Measurements from ENCODE around the gene ZNF79. TPM values are rescaled to one million over a fixed set of nuclear protein-coding genes. Genes with fewer than 3 reads are reported as not detected.

Gene ZNF79
- total RNA-seq, 1 experiment from 2014 or later, result 6.5 TPM

- H3K36me3 ChIP-seq (replicated peaks; ENCODE audit: control insufficient read depth, insufficient read depth, low read length), result peaks cover 4% of the 10 kb centered on the region
- no peaks in the 10 kb centered on the region for H3K27me3 ChIP-seq (ENCODE audit: control insufficient read depth, insufficient read depth, low read length)
- DNase-seq, result no peak
- H3K4me3 ChIP-seq (ENCODE audit: insufficient read depth, low read depth, low read length), result no peak overlapping the region
These were observed 4.2 kb downstream of the ZNF79 start for GRCh38 chr9:127428348-127428747.

GRCh38 chr9:127430415-127430814 is 6.2 kb downstream of the ZNF79 start:
- Histone ChIP-seq H3K27me3 (ENCODE audit: control insufficient read depth, insufficient read depth, low read length) (no peaks in the 10 kb centered on the region), H3K4me3 (ENCODE audit: insufficient read depth, low read depth, low read length) (no peak overlapping the region), H3K36me3 (replicated peaks; ENCODE audit: control insufficient read depth, insufficient read depth, low read length) (peaks cover 21% of the 10 kb centered on the region)
- DNase-seq, result no peak

DNA sequence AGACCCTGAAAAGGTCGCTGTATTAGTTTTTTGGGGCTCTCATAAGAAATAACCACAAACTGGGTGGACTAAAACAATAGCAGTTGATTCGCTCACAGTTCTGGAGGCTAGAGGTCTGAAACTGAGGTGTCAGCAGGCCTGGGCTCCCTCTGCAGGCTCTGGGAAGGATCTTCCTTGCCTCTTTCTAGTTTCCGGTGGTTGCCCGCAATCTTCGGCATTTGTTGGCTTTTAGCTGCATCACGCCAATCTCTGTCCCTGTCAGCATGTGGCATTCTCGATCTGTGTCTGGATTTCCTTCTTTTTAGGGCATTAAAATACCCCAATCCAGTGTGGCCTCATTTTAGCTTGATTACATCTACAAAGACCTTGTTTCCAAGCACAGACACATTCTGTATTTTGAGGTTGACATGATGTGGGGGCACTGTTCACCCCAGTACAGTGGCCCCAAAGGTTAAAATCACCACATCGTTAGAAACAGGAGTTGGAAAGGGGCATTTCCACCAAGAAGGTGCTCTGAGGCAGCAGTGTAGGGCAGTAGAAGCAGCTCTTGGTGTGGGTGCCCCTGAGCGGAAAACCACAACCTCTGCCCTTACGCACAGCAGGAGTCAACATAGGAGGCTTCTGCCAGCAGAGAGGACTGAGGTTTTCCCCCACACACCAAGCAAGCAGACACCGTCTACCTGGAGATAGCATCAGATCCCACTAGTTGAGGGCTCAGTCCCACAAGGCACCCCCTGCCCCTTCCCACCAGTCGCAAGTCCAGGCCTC is 13.5 kb downstream of the ZNF79 start:
- no peak for DNase-seq

DNA sequence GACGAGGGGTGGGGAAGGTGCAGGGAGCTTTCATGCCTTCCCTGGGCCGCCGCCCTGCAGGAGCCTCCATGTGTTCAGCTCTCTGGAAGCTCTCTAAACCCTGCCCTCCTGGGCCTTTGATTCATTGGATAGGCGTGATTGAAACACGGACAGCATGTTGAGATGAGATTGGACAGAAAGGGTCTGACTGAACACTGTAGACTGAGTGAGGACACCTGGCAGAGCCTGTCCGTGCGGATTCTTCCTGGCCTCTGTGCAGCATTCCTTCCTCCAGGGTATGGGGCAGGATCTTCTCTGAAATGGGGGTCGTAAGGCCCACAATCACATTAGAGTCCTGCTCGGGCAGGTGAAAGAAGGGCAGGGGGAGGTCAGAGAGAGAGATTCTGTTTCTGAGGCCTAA is 14.2 kb downstream of the ZNF79 start:
- Histone ChIP-seq H3K27me3 (ENCODE audit: control insufficient read depth, insufficient read depth, low read length) (no peaks in the 10 kb centered on the region), H3K36me3 (replicated peaks; ENCODE audit: control insufficient read depth, insufficient read depth, low read length) (peaks cover 55% of the 10 kb centered on the region), H3K4me3 (ENCODE audit: insufficient read depth, low read depth, low read length) (no peak overlapping the region)
- DNase-seq, result no peak

More for the DNA sequence above, 13.5 kb downstream of the ZNF79 start:
- H3K36me3 ChIP-seq (replicated peaks; ENCODE audit: control insufficient read depth, insufficient read depth, low read length), result peaks cover 56% of the 10 kb centered on the region
- no peaks in the 10 kb centered on the region for H3K27me3 ChIP-seq (ENCODE audit: control insufficient read depth, insufficient read depth, low read length)
- H3K4me3 ChIP-seq (ENCODE audit: insufficient read depth, low read depth, low read length), result no peak overlapping the region

- no peak overlapping the region for H3K4me3 ChIP-seq (ENCODE audit: insufficient read depth, low read depth, low read length)
- H3K36me3 ChIP-seq (replicated peaks; ENCODE audit: control insufficient read depth, insufficient read depth, low read length), result peaks cover 59% of the 10 kb centered on the region
- H3K27me3 ChIP-seq (ENCODE audit: control insufficient read depth, insufficient read depth, low read length), result no peaks in the 10 kb centered on the region
- no peak for DNase-seq
These were observed 20.2 kb downstream of the ZNF79 start for GRCh38 chr9:127444283-127444920.

- Histone ChIP-seq H3K36me3 (replicated peaks; ENCODE audit: control insufficient read depth, insufficient read depth, low read length) (peaks cover 64% of the 10 kb centered on the region), H3K4me3 (ENCODE audit: insufficient read depth, low read depth, low read length) (no peak overlapping the region), H3K27me3 (ENCODE audit: control insufficient read depth, insufficient read depth, low read length) (no peaks in the 10 kb centered on the region)
- DNase-seq, result no peak
These were observed 21.0 kb downstream of the ZNF79 start for GRCh38 chr9:127444921-127445850.

- Histone ChIP-seq H3K27me3 (ENCODE audit: control insufficient read depth, insufficient read depth, low read length) (no peaks in the 10 kb centered on the region), H3K4me3 (ENCODE audit: insufficient read depth, low read depth, low read length) (no peak overlapping the region), H3K36me3 (replicated peaks; ENCODE audit: control insufficient read depth, insufficient read depth, low read length) (peaks cover 60% of the 10 kb centered on the region)
- no peak for DNase-seq
These were observed 21.9 kb downstream of the ZNF79 start for GRCh38 chr9:127445851-127446712.

- DNase-seq, result no peak
- no peak overlapping the region for H3K4me3 ChIP-seq (ENCODE audit: insufficient read depth, low read depth, low read length)
- H3K36me3 ChIP-seq (replicated peaks; ENCODE audit: control insufficient read depth, insufficient read depth, low read length), result peaks cover 60% of the 10 kb centered on the region
- no peaks in the 10 kb centered on the region for H3K27me3 ChIP-seq (ENCODE audit: control insufficient read depth, insufficient read depth, low read length)
These were observed 22.7 kb downstream of the ZNF79 start for GRCh38 chr9:127446713-127447415.

DNA sequence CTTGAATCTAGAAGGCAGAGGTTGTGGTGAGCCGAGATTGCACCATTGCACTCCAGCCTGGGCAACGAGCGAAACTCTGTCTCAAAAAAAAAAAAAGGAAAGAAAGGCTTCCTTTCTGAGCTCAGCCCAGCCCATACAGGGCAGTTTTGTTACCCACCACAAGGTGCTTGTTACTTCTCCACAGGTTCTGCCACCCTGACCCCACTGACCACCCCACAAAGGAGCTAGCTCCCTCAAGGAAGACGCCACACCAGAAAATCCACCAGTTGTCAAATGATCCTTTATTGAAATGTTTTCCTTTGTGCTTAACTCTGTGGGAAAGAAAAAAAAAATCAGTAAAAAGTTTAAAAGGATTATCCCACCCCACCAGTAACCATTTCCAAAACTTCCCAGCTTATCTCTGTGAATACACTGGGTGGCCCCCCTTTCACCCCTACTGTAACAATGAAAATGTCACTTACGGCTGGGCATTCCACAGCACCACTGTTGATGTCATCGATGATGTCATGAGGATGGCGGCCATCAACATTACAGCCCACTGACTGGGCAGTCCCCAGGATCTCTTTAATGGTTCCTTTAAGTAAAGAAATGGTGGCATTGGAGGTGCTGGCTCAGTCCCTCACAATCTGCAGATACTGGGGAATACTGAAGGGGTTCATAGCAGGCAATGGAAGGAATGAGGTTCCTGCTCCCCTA is 23.4 kb downstream of the ZNF79 start:
- peaks cover 58% of the 10 kb centered on the region for H3K36me3 ChIP-seq (replicated peaks; ENCODE audit: control insufficient read depth, insufficient read depth, low read length)
- no peak for DNase-seq
- H3K4me3 ChIP-seq (ENCODE audit: insufficient read depth, low read depth, low read length), result no peak overlapping the region
- H3K27me3 ChIP-seq (ENCODE audit: control insufficient read depth, insufficient read depth, low read length), result no peaks in the 10 kb centered on the region

- Histone ChIP-seq H3K4me3 (ENCODE audit: insufficient read depth, low read depth, low read length) (no peak overlapping the region), H3K36me3 (replicated peaks; ENCODE audit: control insufficient read depth, insufficient read depth, low read length) (peaks cover 58% of the 10 kb centered on the region)
- DNase-seq, result no peak
These were observed 24.1 kb downstream of the ZNF79 start for GRCh38 chr9:127448112-127448805.

DNA sequence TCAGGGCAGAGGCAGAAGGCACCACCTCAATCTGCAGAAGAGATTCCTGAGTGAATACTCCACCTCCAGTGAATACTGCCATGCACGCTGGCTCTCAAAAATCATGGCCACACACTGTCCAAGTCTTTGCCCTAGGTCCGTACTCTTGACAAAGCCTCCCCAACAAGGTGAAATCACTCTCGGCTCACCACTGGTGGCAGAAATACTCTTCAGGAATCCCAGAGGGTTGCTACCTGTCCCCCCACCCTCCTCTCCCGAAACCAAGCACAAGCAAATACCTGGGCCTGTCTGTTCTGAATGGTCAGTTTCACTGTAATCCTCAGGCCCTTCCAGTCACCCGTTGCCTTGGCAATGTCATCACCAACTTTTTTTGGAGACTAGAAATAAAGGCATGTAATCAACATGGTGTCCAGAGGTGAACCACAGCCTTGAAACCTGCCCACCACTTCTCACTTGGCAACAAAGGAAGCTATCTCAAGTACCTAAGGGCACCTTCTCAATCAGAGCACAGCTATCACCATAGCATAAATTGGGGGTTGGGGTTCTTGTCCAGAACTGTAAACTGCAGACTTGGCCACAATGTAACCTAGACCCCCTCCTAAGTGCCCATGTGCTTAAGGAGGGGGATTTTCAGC is 25.3 kb downstream of the ZNF79 start:
- no peak for DNase-seq
- Histone ChIP-seq H3K36me3 (replicated peaks; ENCODE audit: control insufficient read depth, insufficient read depth, low read length) (peaks cover 53% of the 10 kb centered on the region), H3K27me3 (ENCODE audit: control insufficient read depth, insufficient read depth, low read length) (no peaks in the 10 kb centered on the region), H3K4me3 (ENCODE audit: insufficient read depth, low read depth, low read length) (peak overlapping the region; percentile 99)

More at GRCh38 chr9:127448112-127448805, 24.1 kb downstream of the ZNF79 start:
- no peaks in the 10 kb centered on the region for H3K27me3 ChIP-seq (ENCODE audit: control insufficient read depth, insufficient read depth, low read length)

DNA sequence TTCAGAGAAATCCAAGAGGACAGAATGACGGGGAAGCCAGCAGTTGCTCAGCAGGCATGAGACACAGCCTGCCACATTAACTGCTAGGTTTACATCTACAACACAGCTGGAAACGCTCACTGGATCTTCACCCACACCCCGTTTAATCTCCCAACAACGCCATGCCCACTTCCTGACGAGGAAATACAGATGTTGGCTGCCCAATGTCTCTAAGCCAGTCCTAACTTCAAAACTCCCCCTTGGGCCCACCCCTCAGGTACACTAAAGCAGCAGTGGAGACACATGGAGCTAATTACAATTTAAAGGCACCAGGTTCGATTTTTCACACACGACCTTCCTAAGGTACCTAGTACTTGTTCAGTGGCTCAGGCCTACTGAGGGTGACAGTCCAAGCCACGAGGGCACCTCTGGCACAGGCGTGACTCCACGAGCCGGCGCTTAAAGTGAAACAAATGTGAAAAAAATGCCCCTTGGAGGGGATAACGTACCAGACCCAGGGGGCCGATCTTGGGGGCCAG is 26.1 kb downstream of the ZNF79 start:
- Histone ChIP-seq H3K36me3 (replicated peaks; ENCODE audit: control insufficient read depth, insufficient read depth, low read length) (peaks cover 45% of the 10 kb centered on the region), H3K27me3 (ENCODE audit: control insufficient read depth, insufficient read depth, low read length) (no peaks in the 10 kb centered on the region), H3K4me3 (ENCODE audit: insufficient read depth, low read depth, low read length) (peak overlapping the region; percentile 99)
- no peak for DNase-seq

Measured in H7 (cell line).